H9 (cell line): ENCODE measurements around the gene ZSCAN25. TPM values are rescaled to one million over a fixed set of nuclear protein-coding genes. Genes with fewer than 3 reads are reported as not detected.

Experiments
- DNase-seq: peaks from one replicate; pipeline ENCODE4 v3.0.0-alpha.2; 2017
- H2AFZ ChIP-seq: one replicate; pipeline ENCODE4 v1.6.1; 2013; ENCODE audit warnings: mild to moderate bottlenecking, low read length, control low read depth, moderate library complexity
- H2AK5ac ChIP-seq: 2 replicates; pipeline ENCODE4 v1.6.1; 2013; ENCODE audit warnings: low read length, control low read depth, mixed read lengths; ENCODE audit not compliant: insufficient read length
- H2BK120ac ChIP-seq: one replicate; pipeline ENCODE4 v1.6.1; 2013; ENCODE audit warnings: low read depth, mild to moderate bottlenecking, low read length, control low read depth, inconsistent platforms; ENCODE audit not compliant: poor library complexity, severe bottlenecking
- H2BK12ac ChIP-seq: 2 replicates; pipeline ENCODE4 v1.6.1; 2013; ENCODE audit warnings: low read length, control low read depth, mixed read lengths, low read depth; ENCODE audit not compliant: insufficient read length
- H2BK15ac ChIP-seq: 2 replicates; pipeline ENCODE4 v1.6.1; 2013; ENCODE audit warnings: low read depth, low read length, control low read depth
- H2BK20ac ChIP-seq: one replicate; pipeline ENCODE4 v1.6.1; 2013; ENCODE audit warnings: low read depth, mild to moderate bottlenecking, low read length, control low read depth, inconsistent platforms; ENCODE audit not compliant: poor library complexity, severe bottlenecking
- H2BK5ac ChIP-seq: 2 replicates; pipeline ENCODE4 v1.6.1; 2013; ENCODE audit warnings: low read length, control low read depth, mixed read lengths; ENCODE audit not compliant: insufficient read length
- H3K14ac ChIP-seq: 2 replicates; pipeline ENCODE4 v1.6.1; 2013; ENCODE audit warnings: low read length, control low read depth; ENCODE audit not compliant: insufficient read depth
- H3K18ac ChIP-seq: 2 replicates; pipeline ENCODE4 v1.6.1; 2013; ENCODE audit warnings: low read depth, mild to moderate bottlenecking, mixed read lengths, low read length, control low read depth; ENCODE audit not compliant: insufficient read length
- H3K23ac ChIP-seq: 2 replicates; pipeline ENCODE4 v1.6.1; 2013; ENCODE audit warnings: low read length, control low read depth, mixed read lengths, low read depth; ENCODE audit not compliant: insufficient read length
- H3K23me2 ChIP-seq: 2 replicates; pipeline ENCODE4 v1.6.1; 2013; ENCODE audit warnings: low read depth, mild to moderate bottlenecking, mixed read lengths, low read length, control low read depth; ENCODE audit not compliant: insufficient read length, poor library complexity, severe bottlenecking
- H3K27ac ChIP-seq: 2 replicates; pipeline ENCODE4 v1.5.1; 2013; ENCODE audit warnings: low read length, control low read depth, mixed read lengths, low read depth; ENCODE audit not compliant: insufficient read length
- H3K27me3 ChIP-seq: 2 replicates; pipeline ENCODE4 v1.6.1; 2013; ENCODE audit warnings: low read length, control low read depth, inconsistent platforms; ENCODE audit not compliant: insufficient read depth
- H3K4ac ChIP-seq: 2 replicates; pipeline ENCODE4 v1.6.1; 2013; ENCODE audit warnings: low read depth, mild to moderate bottlenecking, control low read depth, inconsistent platforms, low read length, moderate library complexity
- H3K4me1 ChIP-seq: 2 replicates; pipeline ENCODE4 v1.6.1; 2013; ENCODE audit warnings: low read length, control low read depth, inconsistent platforms; ENCODE audit not compliant: insufficient read depth
- H3K4me2 ChIP-seq: 2 replicates; pipeline ENCODE4 v1.6.1; 2013; ENCODE audit warnings: low read length, control low read depth, mixed read lengths; ENCODE audit not compliant: insufficient read length, insufficient read depth
- H3K56ac ChIP-seq: 2 replicates; pipeline ENCODE4 v1.6.1; 2013; ENCODE audit warnings: low read depth, mild to moderate bottlenecking, mixed read lengths, low read length, control low read depth; ENCODE audit not compliant: insufficient read length
- H3K79me1 ChIP-seq: 2 replicates; pipeline ENCODE4 v1.6.1; 2013; ENCODE audit warnings: low read depth, mild to moderate bottlenecking, moderate library complexity, low read length, control low read depth, inconsistent platforms; ENCODE audit not compliant: insufficient read depth, poor library complexity, severe bottlenecking
- H3K79me2 ChIP-seq: 2 replicates; pipeline ENCODE4 v1.6.1; 2013; ENCODE audit warnings: low read length, control low read depth, inconsistent platforms; ENCODE audit not compliant: insufficient read depth
- H3K9ac ChIP-seq: 2 replicates; pipeline ENCODE4 v1.6.1; 2013; ENCODE audit warnings: low read length, control low read depth, mixed read lengths; ENCODE audit not compliant: insufficient read length; ENCODE audit errors: extremely low read depth
- H3K9me3 ChIP-seq: one replicate; pipeline ENCODE4 v1.6.1; 2013; ENCODE audit warnings: low read depth, low read length, inconsistent platforms; ENCODE audit not compliant: control insufficient read depth
- H3T11ph ChIP-seq: one replicate; pipeline ENCODE4 v1.6.1; 2013; ENCODE audit warnings: mild to moderate bottlenecking, low read length, control low read depth, inconsistent platforms
- H4K20me1 ChIP-seq: one replicate; pipeline ENCODE4 v1.6.1; 2013; ENCODE audit not compliant: control insufficient read depth, insufficient read length, insufficient read depth
- H4K5ac ChIP-seq: 2 replicates; pipeline ENCODE4 v1.6.1; 2013; ENCODE audit warnings: low read depth, mild to moderate bottlenecking, mixed read lengths, low read length, control low read depth; ENCODE audit not compliant: insufficient read length
- H4K8ac ChIP-seq: replicated peaks from 2 replicates; pipeline ENCODE4 v1.6.1; 2013; ENCODE audit warnings: low read length, control low read depth, mixed read lengths, low read depth; ENCODE audit not compliant: insufficient read length
- H4K91ac ChIP-seq: 2 replicates; pipeline ENCODE4 v1.6.1; 2013; ENCODE audit warnings: low read depth, mild to moderate bottlenecking, moderate library complexity, mixed read lengths, low read length, control low read depth; ENCODE audit not compliant: insufficient read length
- H3K27ac Mint-ChIP-seq, 3 experiments: 2 replicates in 2 of 3; 3 replicates in 1 of 3; pipeline ENCODE4 v1.8.0; 2020 to 2021; ENCODE audit warnings: mixed read lengths in 3 of 3, mild to moderate bottlenecking in 1 of 3, moderate library complexity in 1 of 3
- H3K27me3 Mint-ChIP-seq: 2 replicates; pipeline ENCODE4 v1.8.0; 2021; ENCODE audit warnings: low read depth, mild to moderate bottlenecking, moderate library complexity, mixed read lengths
- H3K36me3 Mint-ChIP-seq, 3 experiments: 2 replicates in 2 of 3; 3 replicates in 1 of 3; pipeline ENCODE4 v1.8.0; 2020 to 2021; ENCODE audit warnings: low read depth in 3 of 3, mixed read lengths in 3 of 3; ENCODE audit not compliant: insufficient read depth in 1 of 3
- H3K4me1 Mint-ChIP-seq, 2 experiments: 2 replicates each; pipeline ENCODE4 v1.8.0; 2020; ENCODE audit warnings: mixed read lengths in 2 of 2
- H3K4me3 Mint-ChIP-seq, 2 experiments: 2 replicates in 1 of 2; 3 replicates in 1 of 2; pipeline ENCODE4 v1.8.0; 2020 to 2021; ENCODE audit warnings: mild to moderate bottlenecking in 2 of 2, mixed read lengths in 2 of 2, moderate library complexity in 1 of 2
- H3K9me3 Mint-ChIP-seq, 2 experiments: 2 replicates in 1 of 2; 3 replicates in 1 of 2; pipeline ENCODE4 v1.8.0; 2020; ENCODE audit warnings: mild to moderate bottlenecking in 2 of 2, mixed read lengths in 2 of 2, moderate library complexity in 1 of 2
- WGBS: extraction: QIAGEN DNeasy Blood & Tissue Kit; methylation state at CpG from one replicate; pipeline ENCODE4 v1.1.7; 2013; ENCODE audit warnings: missing lambda C conversion rate, low lambda C conversion rate, mixed read lengths; ENCODE audit not compliant: insufficient read length; ENCODE audit errors: extremely low coverage; 5-methylcytosine and 5-hydroxymethylcytosine counted together
- total RNA-seq: library from RNA; stranded (reverse); gene quantifications from 2 replicates; pipeline ENCODE4 v1.2.1, GENCODE V29; 2021
- TF ChIP-seq, protein P1 (sequence below): fragments of 200-600 bp; sonication (generic); conservative IDR thresholded peaks from 3 replicates; pipeline ENCODE4 v1.8.0; 2021; ENCODE audit warnings: antibody characterized with exemption, mild to moderate bottlenecking

ZSCAN25 gene
- total RNA-seq, 1 experiment from 2014 or later = 21.3 TPM

DNA sequence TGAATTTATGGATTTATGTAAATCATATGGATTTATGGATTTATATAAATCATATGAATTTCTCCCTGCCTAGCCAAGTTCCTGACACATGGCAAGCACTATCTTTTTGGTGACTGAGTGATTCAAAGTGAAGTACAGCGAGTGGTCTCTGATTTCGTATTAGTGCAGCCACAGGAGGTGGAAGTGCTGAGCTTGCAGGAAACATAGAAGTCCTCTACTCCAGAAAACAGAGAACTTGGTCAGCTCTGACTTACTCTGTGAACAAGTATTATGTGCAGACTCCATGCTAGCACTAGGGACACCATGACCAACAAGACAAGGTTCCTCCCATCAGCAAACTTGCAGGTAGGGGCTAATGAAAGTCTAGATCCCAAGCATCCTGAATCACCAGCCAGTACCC lies 34.5 kb downstream of the ZSCAN25 start:
- Histone ChIP-seq H3K14ac (no peak overlapping the region), H3K23ac (no peak overlapping the region), H2BK15ac (no peak overlapping the region), H2BK120ac (no peak overlapping the region), H2BK5ac (no peak overlapping the region), H3K27ac (no peak overlapping the region), H2AFZ (no peak overlapping the region), H2BK12ac (no peak overlapping the region), H3K79me2 (no peaks in the 10 kb centered on the region), H4K8ac (no peak overlapping the region), H2AK5ac (no peak overlapping the region), H3K23me2 (no peaks in the 10 kb centered on the region), H3K9me3 (no peaks in the 10 kb centered on the region), H3T11ph (no peak overlapping the region), H4K5ac (no peak overlapping the region), H4K20me1 (no peaks in the 10 kb centered on the region), H3K9ac (no peak overlapping the region), H3K4me2 (no peak overlapping the region), H3K18ac (no peak overlapping the region), H3K4ac (no peak overlapping the region), H3K4me1 (no peaks in the 10 kb centered on the region), H4K91ac (no peak overlapping the region), H3K79me1 (no peaks in the 10 kb centered on the region), H3K27me3 (no peaks in the 10 kb centered on the region), H2BK20ac (no peak overlapping the region), H3K56ac (no peak overlapping the region)
- TF ChIP-seq, protein P1, sequence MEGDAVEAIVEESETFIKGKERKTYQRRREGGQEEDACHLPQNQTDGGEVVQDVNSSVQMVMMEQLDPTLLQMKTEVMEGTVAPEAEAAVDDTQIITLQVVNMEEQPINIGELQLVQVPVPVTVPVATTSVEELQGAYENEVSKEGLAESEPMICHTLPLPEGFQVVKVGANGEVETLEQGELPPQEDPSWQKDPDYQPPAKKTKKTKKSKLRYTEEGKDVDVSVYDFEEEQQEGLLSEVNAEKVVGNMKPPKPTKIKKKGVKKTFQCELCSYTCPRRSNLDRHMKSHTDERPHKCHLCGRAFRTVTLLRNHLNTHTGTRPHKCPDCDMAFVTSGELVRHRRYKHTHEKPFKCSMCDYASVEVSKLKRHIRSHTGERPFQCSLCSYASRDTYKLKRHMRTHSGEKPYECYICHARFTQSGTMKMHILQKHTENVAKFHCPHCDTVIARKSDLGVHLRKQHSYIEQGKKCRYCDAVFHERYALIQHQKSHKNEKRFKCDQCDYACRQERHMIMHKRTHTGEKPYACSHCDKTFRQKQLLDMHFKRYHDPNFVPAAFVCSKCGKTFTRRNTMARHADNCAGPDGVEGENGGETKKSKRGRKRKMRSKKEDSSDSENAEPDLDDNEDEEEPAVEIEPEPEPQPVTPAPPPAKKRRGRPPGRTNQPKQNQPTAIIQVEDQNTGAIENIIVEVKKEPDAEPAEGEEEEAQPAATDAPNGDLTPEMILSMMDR = no peak
- Mint-ChIP-seq H3K4me3 (no peak overlapping the region), H3K9me3 (peaks cover 6% of the 10 kb centered on the region in 2 experiments; a peak in 4 of 5 replicates), H3K27ac (no peak overlapping the region), H3K4me1 (no peaks in the 10 kb centered on the region), H3K27me3 (no peaks in the 10 kb centered on the region), H3K36me3 (peaks cover 0 to 3% (median 0%) of the 10 kb centered on the region in 3 experiments; a peak in 4 of 7 replicates)
- WGBS = no CpG with 5 or more reads among the region's 2 CpGs
- no peak for DNase-seq
